ENCODE data around the gene BRIP1.

GRCh38 chr17:61815863-61816503 is 47.3 kb downstream of the BRIP1 start:
- no peak for TF ChIP-seq CTCF (IDR thresholded peaks at IDR 0.05)
- no peak for TF ChIP-seq EZH2 (IDR thresholded peaks at IDR 0.05)
- no peak for TF ChIP-seq EZH2phosphoT487 (IDR thresholded peaks at IDR 0.05)
